SW 1271 (cell line): ENCODE measurements around the gene ADA.
"Not testable (repeated sequence)": the region's sequence is repeated elsewhere in the genome, so short reads cannot be mapped to it uniquely, and the experiment has no call there.

Experiments
- DNase-seq, 2 experiments: peaks; one replicate each; lab custom pipeline; 2025; lab: John Stamatoyannopoulos, UW

ADA gene

GRCh38 chr20:44599715-44600114 lies 51.8 kb downstream of the ADA start:
- DNase-seq = no peak

DNA sequence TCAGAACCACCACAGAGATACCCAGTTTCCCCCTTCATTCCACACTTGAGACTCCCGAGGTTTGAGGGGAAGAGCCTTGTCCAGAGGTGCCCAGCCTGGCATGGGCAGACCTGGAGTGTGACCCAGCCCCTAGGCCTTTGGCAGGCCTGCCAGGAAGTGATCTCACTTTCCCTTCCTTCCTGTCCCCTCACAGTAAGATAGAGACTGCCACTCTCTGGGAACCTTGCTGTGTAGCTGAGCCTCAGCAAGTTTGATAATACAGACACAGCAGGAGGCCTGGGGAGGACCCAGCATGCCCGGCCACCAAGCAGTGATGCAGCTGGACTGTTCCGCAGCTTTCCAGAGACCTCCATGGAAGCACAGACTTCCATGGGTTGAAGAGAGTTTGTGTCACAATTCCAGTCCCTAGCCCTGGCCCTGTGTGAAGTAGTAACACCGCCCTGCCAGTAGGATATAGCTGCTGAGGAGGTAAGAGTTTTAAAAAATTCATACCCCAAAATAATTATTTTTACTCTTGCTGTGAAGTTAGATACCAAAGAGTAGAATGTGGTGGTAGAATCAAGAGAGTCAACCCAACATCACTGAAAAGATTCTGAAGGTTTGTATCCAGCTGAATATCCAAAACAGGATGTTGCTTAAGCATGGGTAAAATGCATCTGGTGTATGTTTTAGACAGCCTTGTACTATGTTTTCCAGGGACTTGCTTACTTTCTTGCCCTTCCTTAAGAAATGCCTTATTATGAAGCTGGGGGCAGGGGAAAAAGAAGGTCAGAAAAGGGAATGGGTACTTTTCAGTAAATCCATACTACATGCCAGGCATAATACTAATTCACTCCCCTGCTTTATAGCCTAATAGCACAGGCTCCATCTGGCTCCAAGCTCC lies 52.8 kb downstream of the ADA start:
- DNase-seq = peak; percentile 41 to 56

DNA sequence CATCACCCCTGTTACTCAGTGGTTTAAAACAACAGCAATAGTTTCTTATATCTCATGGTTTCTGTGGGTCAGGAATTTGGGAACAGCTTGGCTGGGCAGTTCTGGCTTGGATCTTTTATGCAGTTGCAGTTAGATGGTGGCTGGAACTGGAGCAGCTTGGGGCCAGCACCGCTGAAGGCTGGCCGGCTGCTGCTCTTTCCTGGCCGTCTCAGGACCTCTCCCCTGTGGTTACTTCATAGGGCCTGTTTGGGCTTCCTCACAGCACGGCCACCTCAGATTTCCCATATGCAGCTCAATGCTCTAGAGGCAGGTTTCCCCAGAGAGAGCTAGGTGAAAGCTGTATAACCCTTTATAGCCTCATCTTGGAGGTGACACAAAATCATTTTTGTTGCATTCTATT lies 53.6 kb downstream of the ADA start:
- DNase-seq = no peak

DNA sequence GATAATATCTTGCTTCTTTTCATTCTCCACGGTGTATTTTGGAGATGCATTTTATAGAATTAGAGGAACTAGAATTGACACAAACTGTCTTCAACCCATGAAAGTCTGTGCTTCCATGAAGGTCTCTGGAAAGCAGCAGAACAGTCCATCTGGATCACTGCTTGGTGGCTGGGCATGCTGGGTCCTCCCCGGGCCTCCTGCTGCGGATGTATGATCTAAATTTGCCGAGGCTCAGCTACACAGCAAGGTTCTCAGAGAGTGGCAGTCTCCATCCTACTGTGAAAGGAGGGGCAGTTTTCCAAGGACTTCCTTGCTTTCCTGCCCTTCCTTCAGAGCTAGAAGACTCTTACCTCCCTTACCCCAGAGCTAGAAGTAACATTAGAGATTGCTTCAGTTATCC lies 54.0 kb downstream of the ADA start:
- no peak for DNase-seq

GRCh38 chr20:44596876-44597275 lies 54.6 kb downstream of the ADA start:
- DNase-seq = no peak

- no peak for DNase-seq
Measured at GRCh38 chr20:44596010-44596409, 55.5 kb downstream of the ADA start.

DNA sequence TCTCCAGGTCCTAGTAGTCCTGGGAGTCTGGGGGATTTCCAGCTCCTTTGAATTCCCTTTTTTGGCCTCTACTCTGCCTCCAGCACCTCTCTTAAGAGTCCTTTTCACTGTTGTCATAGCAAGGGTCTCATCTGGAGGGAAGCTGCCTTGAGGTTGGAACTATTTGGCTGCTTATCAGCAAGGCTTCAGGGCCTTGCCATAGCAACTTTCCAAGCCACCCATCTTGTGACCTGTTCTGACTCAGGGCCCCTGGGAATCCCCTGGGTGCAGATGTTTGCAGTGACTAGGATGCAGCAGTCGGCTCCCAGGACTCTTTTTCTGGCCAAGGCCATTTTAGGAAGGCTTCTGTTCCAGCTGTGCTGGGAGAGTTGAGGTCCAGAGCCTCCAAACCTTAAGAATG lies 56.8 kb downstream of the ADA start:
- DNase-seq = no peak

GRCh38 chr20:44593751-44594150 lies 57.7 kb downstream of the ADA start:
- DNase-seq = no peak

- no peak for DNase-seq
Measured at GRCh38 chr20:44592366-44592765, 59.1 kb downstream of the ADA start.

DNA sequence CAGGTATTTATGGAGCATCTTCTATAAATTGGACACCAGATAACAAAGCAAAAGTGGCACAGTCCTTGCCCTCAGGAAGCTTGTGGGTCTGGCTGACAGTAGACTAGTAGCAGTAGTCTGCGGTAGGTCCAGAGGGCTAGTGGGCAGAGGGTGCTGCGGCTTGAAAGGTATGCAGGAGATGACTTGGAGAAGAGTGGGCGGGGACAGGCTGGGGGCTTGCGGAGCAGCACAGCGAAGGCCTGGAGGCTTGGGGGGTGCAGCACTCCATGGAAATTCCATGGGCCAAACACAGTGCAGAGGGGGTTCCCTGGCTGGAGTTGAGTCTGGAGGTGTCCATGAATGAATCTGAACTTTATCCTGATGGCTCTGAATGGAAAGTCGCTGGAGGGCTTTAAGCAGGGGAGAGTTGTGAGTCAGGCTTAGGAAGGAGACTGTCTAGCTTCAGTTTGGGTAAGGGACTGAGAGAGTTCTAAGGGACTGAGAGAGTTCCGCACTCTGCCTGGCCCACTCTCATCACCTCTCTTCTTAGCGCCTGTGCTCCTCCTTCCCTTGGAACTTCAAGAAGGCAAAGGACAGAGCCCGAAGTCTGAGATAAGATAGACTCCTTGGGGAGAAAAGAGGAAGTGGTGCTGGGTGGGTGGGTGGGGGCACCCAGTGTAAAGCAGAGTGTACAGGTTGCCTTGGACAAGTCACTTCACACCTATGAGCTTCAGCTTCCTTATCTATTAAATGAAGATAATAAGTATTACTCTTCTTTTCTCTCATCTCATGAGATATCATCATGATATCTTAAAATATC lies 60.3 kb downstream of the ADA start:
- no peak for DNase-seq

- no peak for DNase-seq
Measured at GRCh38 chr20:44589537-44589936, 62.0 kb downstream of the ADA start.

- not testable (repeated sequence) for DNase-seq
Measured at GRCh38 chr20:44588321-44588720, 63.2 kb downstream of the ADA start.

- no peak for DNase-seq
Measured at GRCh38 chr20:44587035-44587980, 64.2 kb downstream of the ADA start.

GRCh38 chr20:44586289-44586911 lies 65.1 kb downstream of the ADA start:
- no peak for DNase-seq

- DNase-seq = no peak
Measured at GRCh38 chr20:44585057-44585963, 66.2 kb downstream of the ADA start.

DNA sequence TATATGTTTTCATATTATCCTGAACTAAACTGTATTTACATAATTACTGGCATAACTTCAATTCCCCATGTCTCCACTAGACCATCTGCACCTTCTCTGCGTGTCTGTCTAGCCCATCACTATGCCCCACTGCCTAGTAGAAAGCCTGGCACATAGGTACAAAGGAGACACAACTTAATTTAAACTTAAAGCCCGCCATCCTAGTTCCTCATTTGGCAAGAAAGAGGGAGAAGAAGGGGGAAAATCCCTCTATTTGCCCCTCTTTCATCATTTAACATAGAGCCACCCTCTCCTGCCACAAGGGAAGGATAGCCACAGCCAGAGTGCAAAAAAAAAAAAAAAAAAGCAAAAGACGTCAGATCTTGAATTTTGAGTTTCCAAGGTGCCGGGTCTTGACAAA lies 67.3 kb downstream of the ADA start:
- DNase-seq = no peak

GRCh38 chr20:44583157-44583556 lies 68.3 kb downstream of the ADA start:
- no peak for DNase-seq

DNA sequence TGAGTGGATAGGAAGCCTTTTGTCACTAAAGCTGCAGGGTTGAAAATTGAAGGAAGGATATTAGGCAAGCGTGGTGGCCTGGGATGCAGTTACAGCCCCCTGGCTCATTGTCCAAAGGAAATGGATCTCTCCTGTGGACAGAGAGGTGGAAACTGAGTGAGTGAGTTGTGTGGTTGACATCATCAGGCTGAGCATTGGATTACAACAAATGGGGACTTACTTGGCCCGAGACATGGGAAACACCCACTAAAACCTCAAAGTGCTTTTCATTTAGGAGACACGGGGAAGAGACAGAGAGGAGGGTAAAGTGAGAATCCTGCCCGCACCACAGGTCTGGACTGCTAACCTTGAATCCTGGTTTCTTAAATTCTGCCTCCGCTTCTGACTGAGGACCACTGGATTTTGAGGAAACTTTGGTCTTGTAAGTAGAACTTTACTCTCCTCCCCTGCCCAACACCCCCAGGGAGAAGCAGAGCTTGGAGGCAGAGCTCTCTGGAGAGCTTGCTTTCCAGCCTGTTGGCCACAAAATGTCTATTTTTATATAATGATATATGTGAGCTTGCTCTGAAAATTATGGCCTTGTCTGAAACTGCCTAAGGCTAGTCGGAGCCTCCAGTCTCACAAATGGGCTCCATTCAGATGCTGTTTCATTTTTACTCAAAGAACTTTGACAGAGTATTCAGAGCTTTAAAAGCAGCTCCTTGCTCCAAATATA lies 69.0 kb downstream of the ADA start, which contains the start of gene PKIG:
PKIG (plus strand) TSS at position 269 of the 715 bp plus-strand sequence. CDS start 31,978 bp downstream, outside the sequence.
- DNase-seq = no peak

GRCh38 chr20:44581515-44581914 lies 70.0 kb downstream of the ADA start:
- DNase-seq = no peak
